Measurements from ENCODE around the gene MED12L.

- TF ChIP-seq CTCF (IDR thresholded peaks at IDR 0.05; ENCODE audit: low read depth, low read length) (no peak), POLR2A (IDR thresholded peaks at IDR 0.05; ENCODE audit: extremely low read depth, insufficient read length) (no peak)
Observed at GRCh38 chr3:151299006-151299405, 213.5 kb downstream of the MED12L start.

All from NB4 (cell line).